Parathyroid adenoma (tissue), 2 donors: ENCODE data around the gene IMMP2L.

ENCODE experiments used
- H2AFZ ChIP-seq: fragments of 300-600 bp; sonication (generic); one replicate; pipeline ENCODE4 v1.7.0; 2017; ENCODE audit warnings: antibody characterized with exemption, mild to moderate bottlenecking
- H3K27ac ChIP-seq: fragments of 300-600 bp; sonication (generic); one replicate; pipeline ENCODE4 v1.7.0; 2017
- H3K27me3 ChIP-seq: fragments of 300-600 bp; sonication (generic); one replicate; pipeline ENCODE4 v1.7.0; 2017; ENCODE audit warnings: low read length; ENCODE audit not compliant: control insufficient read depth, insufficient read depth
- H3K36me3 ChIP-seq: fragments of 300-600 bp; sonication (generic); one replicate; pipeline ENCODE4 v1.7.0; 2017; ENCODE audit warnings: low read length; ENCODE audit not compliant: control insufficient read depth, insufficient read depth
- H3K4me1 ChIP-seq: fragments of 300-600 bp; sonication (generic); one replicate; pipeline ENCODE4 v1.7.0; 2017; ENCODE audit warnings: control low read depth
- H3K4me2 ChIP-seq: fragments of 300-600 bp; sonication (generic); one replicate; pipeline ENCODE4 v1.7.0; 2017; ENCODE audit warnings: low read length
- H3K4me3 ChIP-seq: fragments of 300-600 bp; sonication (generic); one replicate; pipeline ENCODE4 v1.7.0; 2017; ENCODE audit warnings: low read depth, low read length
- H3K79me2 ChIP-seq: fragments of 300-600 bp; sonication (generic); one replicate; pipeline ENCODE4 v1.7.0; 2017; ENCODE audit warnings: control low read depth
- H3K9ac ChIP-seq: fragments of 300-600 bp; sonication (generic); one replicate; pipeline ENCODE4 v1.7.0; 2017; ENCODE audit warnings: mild to moderate bottlenecking
- H3K9me3 ChIP-seq: fragments of 300-600 bp; sonication (generic); one replicate; pipeline ENCODE4 v1.7.0; 2017; ENCODE audit warnings: low read length; ENCODE audit not compliant: control insufficient read depth
- CTCF ChIP-seq: fragments of 300-600 bp; sonication (generic); IDR thresholded peaks from one replicate; pipeline ENCODE4 v1.7.0; 2017; ENCODE audit warnings: antibody characterized with exemption, mild to moderate bottlenecking
- donor health status: primary hyperparathyroidism.

The IMMP2L gene

GRCh38 chr7:110854166-110854565, 708.1 kb downstream of the IMMP2L start:
- no peak for TF ChIP-seq CTCF
- no peak overlapping the region for H3K9ac ChIP-seq
- no peak overlapping the region for H2AFZ ChIP-seq
- no peaks in the 10 kb centered on the region for H3K4me1 ChIP-seq
- no peaks in the 10 kb centered on the region for H3K79me2 ChIP-seq
- H3K9me3 ChIP-seq: no peaks in the 10 kb centered on the region
- H3K4me3 ChIP-seq: no peak overlapping the region
- H3K27me3 ChIP-seq: no peaks in the 10 kb centered on the region
- H3K36me3 ChIP-seq: no peaks in the 10 kb centered on the region
- no peak overlapping the region for H3K4me2 ChIP-seq
- H3K27ac ChIP-seq: no peak overlapping the region

- Histone ChIP-seq H3K79me2 (no peaks in the 10 kb centered on the region), H3K4me2 (no peak overlapping the region), H3K27me3 (no peaks in the 10 kb centered on the region), H3K9ac (no peak overlapping the region), H3K9me3 (no peaks in the 10 kb centered on the region), H2AFZ (no peak overlapping the region), H3K4me1 (no peaks in the 10 kb centered on the region), H3K4me3 (no peak overlapping the region), H3K27ac (no peak overlapping the region), H3K36me3 (no peaks in the 10 kb centered on the region)
- no peak for TF ChIP-seq CTCF
Observed at GRCh38 chr7:110853263-110853662, 709.0 kb downstream of the IMMP2L start.

DNA sequence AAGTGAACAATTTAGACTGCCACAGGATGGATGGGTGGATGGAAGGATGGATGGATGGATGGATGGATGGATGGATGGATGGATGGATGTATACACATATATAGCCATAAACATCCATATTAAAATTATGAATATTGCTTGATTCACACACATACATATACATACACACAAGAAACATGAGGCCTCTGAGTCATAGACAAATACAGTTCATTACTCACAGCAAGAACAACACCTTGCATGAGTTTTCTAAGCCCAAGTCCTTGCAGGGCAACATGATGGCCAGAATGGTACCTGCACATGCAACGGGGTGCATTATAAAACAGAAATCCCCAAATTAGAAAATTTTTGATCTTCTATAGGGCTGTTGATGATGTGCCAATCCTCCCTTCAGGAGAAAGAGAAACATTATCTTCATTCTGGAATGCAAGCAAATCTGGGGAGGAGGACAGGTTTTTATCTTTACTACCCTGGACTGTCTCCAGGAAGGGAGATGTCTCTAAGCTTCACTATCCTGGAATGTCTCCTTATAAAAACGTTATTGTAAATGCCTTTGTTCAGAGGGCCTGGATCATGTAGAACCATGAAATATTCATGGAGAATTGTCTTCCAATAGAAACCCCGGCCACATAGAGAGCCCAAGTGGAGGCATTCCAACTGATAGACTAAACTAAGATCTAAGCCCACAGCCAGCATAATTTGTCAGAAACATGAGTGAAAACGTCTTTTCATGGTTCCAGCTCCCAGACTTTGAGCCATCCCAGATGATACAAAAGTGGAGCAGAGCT, 709.9 kb downstream of the IMMP2L start:
- Histone ChIP-seq H3K9ac (no peak overlapping the region), H3K4me1 (no peaks in the 10 kb centered on the region), H3K9me3 (no peaks in the 10 kb centered on the region), H3K27me3 (no peaks in the 10 kb centered on the region), H2AFZ (no peak overlapping the region), H3K27ac (no peak overlapping the region), H3K4me2 (no peak overlapping the region), H3K79me2 (no peaks in the 10 kb centered on the region), H3K36me3 (no peaks in the 10 kb centered on the region), H3K4me3 (no peak overlapping the region)
- TF ChIP-seq CTCF: no peak

DNA sequence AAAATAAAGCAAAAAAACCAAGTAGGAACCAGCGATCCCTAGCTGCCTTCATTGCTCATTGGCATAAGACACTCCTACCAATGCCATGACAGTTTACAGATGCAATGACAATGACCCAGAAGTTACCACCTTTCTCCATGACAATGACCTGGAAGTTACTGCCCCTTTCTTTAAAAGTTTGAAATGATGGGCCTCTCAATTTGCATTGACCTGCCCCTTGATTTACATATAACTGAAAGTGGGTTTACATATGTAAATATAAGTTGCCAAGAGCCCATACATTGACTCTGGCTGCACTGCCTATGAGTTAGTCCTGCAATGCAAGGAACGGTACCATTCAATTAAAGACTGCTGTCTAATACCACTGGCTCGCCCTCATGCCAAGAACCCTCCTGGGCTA, 712.1 kb downstream of the IMMP2L start:
- no peaks in the 10 kb centered on the region for H3K27me3 ChIP-seq
- H2AFZ ChIP-seq: no peak overlapping the region
- H3K4me2 ChIP-seq: no peak overlapping the region
- no peak for TF ChIP-seq CTCF
- H3K4me1 ChIP-seq: no peaks in the 10 kb centered on the region
- no peak overlapping the region for H3K27ac ChIP-seq
- no peaks in the 10 kb centered on the region for H3K79me2 ChIP-seq
- H3K9ac ChIP-seq: no peak overlapping the region
- no peak overlapping the region for H3K4me3 ChIP-seq
- H3K36me3 ChIP-seq: no peaks in the 10 kb centered on the region
- no peaks in the 10 kb centered on the region for H3K9me3 ChIP-seq

GRCh38 chr7:110842796-110843195, 719.5 kb downstream of the IMMP2L start:
- H2AFZ ChIP-seq: no peak overlapping the region
- no peak for TF ChIP-seq CTCF
- H3K4me2 ChIP-seq: no peak overlapping the region
- no peaks in the 10 kb centered on the region for H3K79me2 ChIP-seq
- no peaks in the 10 kb centered on the region for H3K4me1 ChIP-seq
- no peak overlapping the region for H3K27ac ChIP-seq
- H3K9me3 ChIP-seq: no peaks in the 10 kb centered on the region
- no peaks in the 10 kb centered on the region for H3K36me3 ChIP-seq
- no peaks in the 10 kb centered on the region for H3K27me3 ChIP-seq
- H3K9ac ChIP-seq: no peak overlapping the region
- H3K4me3 ChIP-seq: no peak overlapping the region
